H9 (cell line): ENCODE data around the gene AKR1B15. TPM values are rescaled to one million over a fixed set of nuclear protein-coding genes. Genes with fewer than 3 reads are reported as not detected.

ENCODE experiments used
- DNase-seq: peaks from one replicate; pipeline ENCODE4 v3.0.0-alpha.2; 2017
- H2AFZ ChIP-seq: one replicate; pipeline ENCODE4 v1.6.1; 2013; ENCODE audit warnings: mild to moderate bottlenecking, low read length, control low read depth, moderate library complexity
- H2AK5ac ChIP-seq: 2 replicates; pipeline ENCODE4 v1.6.1; 2013; ENCODE audit warnings: low read length, control low read depth, mixed read lengths; ENCODE audit not compliant: insufficient read length
- H2BK120ac ChIP-seq: one replicate; pipeline ENCODE4 v1.6.1; 2013; ENCODE audit warnings: low read depth, mild to moderate bottlenecking, low read length, control low read depth, inconsistent platforms; ENCODE audit not compliant: poor library complexity, severe bottlenecking
- H2BK12ac ChIP-seq: 2 replicates; pipeline ENCODE4 v1.6.1; 2013; ENCODE audit warnings: low read length, control low read depth, mixed read lengths, low read depth; ENCODE audit not compliant: insufficient read length
- H2BK15ac ChIP-seq: 2 replicates; pipeline ENCODE4 v1.6.1; 2013; ENCODE audit warnings: low read depth, low read length, control low read depth
- H2BK20ac ChIP-seq: one replicate; pipeline ENCODE4 v1.6.1; 2013; ENCODE audit warnings: low read depth, mild to moderate bottlenecking, low read length, control low read depth, inconsistent platforms; ENCODE audit not compliant: poor library complexity, severe bottlenecking
- H2BK5ac ChIP-seq: 2 replicates; pipeline ENCODE4 v1.6.1; 2013; ENCODE audit warnings: low read length, control low read depth, mixed read lengths; ENCODE audit not compliant: insufficient read length
- H3K14ac ChIP-seq: 2 replicates; pipeline ENCODE4 v1.6.1; 2013; ENCODE audit warnings: low read length, control low read depth; ENCODE audit not compliant: insufficient read depth
- H3K18ac ChIP-seq: 2 replicates; pipeline ENCODE4 v1.6.1; 2013; ENCODE audit warnings: low read depth, mild to moderate bottlenecking, mixed read lengths, low read length, control low read depth; ENCODE audit not compliant: insufficient read length
- H3K23ac ChIP-seq: 2 replicates; pipeline ENCODE4 v1.6.1; 2013; ENCODE audit warnings: low read length, control low read depth, mixed read lengths, low read depth; ENCODE audit not compliant: insufficient read length
- H3K23me2 ChIP-seq: 2 replicates; pipeline ENCODE4 v1.6.1; 2013; ENCODE audit warnings: low read depth, mild to moderate bottlenecking, mixed read lengths, low read length, control low read depth; ENCODE audit not compliant: insufficient read length, poor library complexity, severe bottlenecking
- H3K27ac ChIP-seq: 2 replicates; pipeline ENCODE4 v1.5.1; 2013; ENCODE audit warnings: low read length, control low read depth, mixed read lengths, low read depth; ENCODE audit not compliant: insufficient read length
- H3K27me3 ChIP-seq: 2 replicates; pipeline ENCODE4 v1.6.1; 2013; ENCODE audit warnings: low read length, control low read depth, inconsistent platforms; ENCODE audit not compliant: insufficient read depth
- H3K4ac ChIP-seq: 2 replicates; pipeline ENCODE4 v1.6.1; 2013; ENCODE audit warnings: low read depth, mild to moderate bottlenecking, control low read depth, inconsistent platforms, low read length, moderate library complexity
- H3K4me1 ChIP-seq: 2 replicates; pipeline ENCODE4 v1.6.1; 2013; ENCODE audit warnings: low read length, control low read depth, inconsistent platforms; ENCODE audit not compliant: insufficient read depth
- H3K4me2 ChIP-seq: 2 replicates; pipeline ENCODE4 v1.6.1; 2013; ENCODE audit warnings: low read length, control low read depth, mixed read lengths; ENCODE audit not compliant: insufficient read length, insufficient read depth
- H3K56ac ChIP-seq: 2 replicates; pipeline ENCODE4 v1.6.1; 2013; ENCODE audit warnings: low read depth, mild to moderate bottlenecking, mixed read lengths, low read length, control low read depth; ENCODE audit not compliant: insufficient read length
- H3K79me1 ChIP-seq: 2 replicates; pipeline ENCODE4 v1.6.1; 2013; ENCODE audit warnings: low read depth, mild to moderate bottlenecking, moderate library complexity, low read length, control low read depth, inconsistent platforms; ENCODE audit not compliant: insufficient read depth, poor library complexity, severe bottlenecking
- H3K79me2 ChIP-seq: 2 replicates; pipeline ENCODE4 v1.6.1; 2013; ENCODE audit warnings: low read length, control low read depth, inconsistent platforms; ENCODE audit not compliant: insufficient read depth
- H3K9ac ChIP-seq: 2 replicates; pipeline ENCODE4 v1.6.1; 2013; ENCODE audit warnings: low read length, control low read depth, mixed read lengths; ENCODE audit not compliant: insufficient read length; ENCODE audit errors: extremely low read depth
- H3K9me3 ChIP-seq: one replicate; pipeline ENCODE4 v1.6.1; 2013; ENCODE audit warnings: low read depth, low read length, inconsistent platforms; ENCODE audit not compliant: control insufficient read depth
- H3T11ph ChIP-seq: one replicate; pipeline ENCODE4 v1.6.1; 2013; ENCODE audit warnings: mild to moderate bottlenecking, low read length, control low read depth, inconsistent platforms
- H4K20me1 ChIP-seq: one replicate; pipeline ENCODE4 v1.6.1; 2013; ENCODE audit not compliant: control insufficient read depth, insufficient read length, insufficient read depth
- H4K5ac ChIP-seq: 2 replicates; pipeline ENCODE4 v1.6.1; 2013; ENCODE audit warnings: low read depth, mild to moderate bottlenecking, mixed read lengths, low read length, control low read depth; ENCODE audit not compliant: insufficient read length
- H4K8ac ChIP-seq: replicated peaks from 2 replicates; pipeline ENCODE4 v1.6.1; 2013; ENCODE audit warnings: low read length, control low read depth, mixed read lengths, low read depth; ENCODE audit not compliant: insufficient read length
- H4K91ac ChIP-seq: 2 replicates; pipeline ENCODE4 v1.6.1; 2013; ENCODE audit warnings: low read depth, mild to moderate bottlenecking, moderate library complexity, mixed read lengths, low read length, control low read depth; ENCODE audit not compliant: insufficient read length
- H3K27ac Mint-ChIP-seq, 3 experiments: 2 replicates in 2 of 3; 3 replicates in 1 of 3; pipeline ENCODE4 v1.8.0; 2020 to 2021; ENCODE audit warnings: mixed read lengths in 3 of 3, mild to moderate bottlenecking in 1 of 3, moderate library complexity in 1 of 3
- H3K27me3 Mint-ChIP-seq: 2 replicates; pipeline ENCODE4 v1.8.0; 2021; ENCODE audit warnings: low read depth, mild to moderate bottlenecking, moderate library complexity, mixed read lengths
- H3K36me3 Mint-ChIP-seq, 3 experiments: 2 replicates in 2 of 3; 3 replicates in 1 of 3; pipeline ENCODE4 v1.8.0; 2020 to 2021; ENCODE audit warnings: low read depth in 3 of 3, mixed read lengths in 3 of 3; ENCODE audit not compliant: insufficient read depth in 1 of 3
- H3K4me1 Mint-ChIP-seq, 2 experiments: 2 replicates each; pipeline ENCODE4 v1.8.0; 2020; ENCODE audit warnings: mixed read lengths in 2 of 2
- H3K4me3 Mint-ChIP-seq, 2 experiments: 2 replicates in 1 of 2; 3 replicates in 1 of 2; pipeline ENCODE4 v1.8.0; 2020 to 2021; ENCODE audit warnings: mild to moderate bottlenecking in 2 of 2, mixed read lengths in 2 of 2, moderate library complexity in 1 of 2
- H3K9me3 Mint-ChIP-seq, 2 experiments: 2 replicates in 1 of 2; 3 replicates in 1 of 2; pipeline ENCODE4 v1.8.0; 2020; ENCODE audit warnings: mild to moderate bottlenecking in 2 of 2, mixed read lengths in 2 of 2, moderate library complexity in 1 of 2
- WGBS: extraction: QIAGEN DNeasy Blood & Tissue Kit; methylation state at CpG from one replicate; pipeline ENCODE4 v1.1.7; 2013; ENCODE audit warnings: missing lambda C conversion rate, low lambda C conversion rate, mixed read lengths; ENCODE audit not compliant: insufficient read length; ENCODE audit errors: extremely low coverage; 5-methylcytosine and 5-hydroxymethylcytosine counted together
- total RNA-seq: library from RNA; stranded (reverse); gene quantifications from 2 replicates; pipeline ENCODE4 v1.2.1, GENCODE V29; 2021
- TF ChIP-seq, protein P1 (sequence below): fragments of 200-600 bp; sonication (generic); conservative IDR thresholded peaks from 3 replicates; pipeline ENCODE4 v1.8.0; 2021; ENCODE audit warnings: antibody characterized with exemption, mild to moderate bottlenecking

AKR1B15 gene
- total RNA-seq, 1 experiment from 2014 or later, result not detected

DNA sequence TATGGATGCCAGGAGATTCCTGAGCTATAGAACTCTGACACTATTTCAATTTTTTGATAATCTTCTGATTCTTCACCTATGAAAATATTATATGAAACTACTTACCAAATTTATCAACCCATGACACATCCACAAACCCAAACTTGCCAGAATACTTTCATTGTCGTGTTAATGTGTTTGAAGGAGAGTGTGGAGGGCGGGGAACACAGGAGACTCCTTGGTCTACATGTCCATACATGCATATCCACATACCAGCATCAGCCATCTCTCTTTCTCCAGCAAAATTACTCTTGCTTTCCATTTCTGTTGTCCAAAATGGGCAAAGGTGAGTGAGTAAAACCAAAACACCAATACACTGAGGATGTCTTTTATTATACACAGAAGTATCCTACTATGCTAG is 74.3 kb downstream of the AKR1B15 start:
- no peak overlapping the region for H3K18ac ChIP-seq
- no peak overlapping the region for H2BK12ac ChIP-seq
- H3K14ac ChIP-seq, result no peak overlapping the region
- H3K9ac ChIP-seq, result no peak overlapping the region
- H2AFZ ChIP-seq, result no peak overlapping the region
- no peak overlapping the region for H3K4me2 ChIP-seq
- H2BK15ac ChIP-seq, result no peak overlapping the region
- no peak overlapping the region for H3K4ac ChIP-seq
- no peaks in the 10 kb centered on the region for H3K9me3 ChIP-seq
- H2BK20ac ChIP-seq, result no peak overlapping the region
- no peaks in the 10 kb centered on the region for H3K27me3 ChIP-seq
- no peaks in the 10 kb centered on the region for H3K79me2 ChIP-seq
- H3K79me1 ChIP-seq, result no peaks in the 10 kb centered on the region
- Mint-ChIP-seq H3K27ac (no peak overlapping the region), H3K9me3 (no peaks in the 10 kb centered on the region), H3K4me3 (no peak overlapping the region), H3K36me3 (no peaks in the 10 kb centered on the region), H3K27me3 (peaks cover 27% of the 10 kb centered on the region), H3K4me1 (0 out of 4 replicates have a peak, but pooled peaks cover 0 to 2% of the 10 kb centered on the region in 2 experiments)
- H3K27ac ChIP-seq, result no peak overlapping the region
- H4K91ac ChIP-seq, result no peak overlapping the region
- H4K20me1 ChIP-seq, result no peaks in the 10 kb centered on the region
- no peak overlapping the region for H2AK5ac ChIP-seq
- H4K8ac ChIP-seq, result no peak overlapping the region
- no CpG with 5 or more reads among the region's 2 CpGs for WGBS
- H2BK5ac ChIP-seq, result no peak overlapping the region
- H3K23ac ChIP-seq, result no peak overlapping the region
- TF ChIP-seq, protein P1, sequence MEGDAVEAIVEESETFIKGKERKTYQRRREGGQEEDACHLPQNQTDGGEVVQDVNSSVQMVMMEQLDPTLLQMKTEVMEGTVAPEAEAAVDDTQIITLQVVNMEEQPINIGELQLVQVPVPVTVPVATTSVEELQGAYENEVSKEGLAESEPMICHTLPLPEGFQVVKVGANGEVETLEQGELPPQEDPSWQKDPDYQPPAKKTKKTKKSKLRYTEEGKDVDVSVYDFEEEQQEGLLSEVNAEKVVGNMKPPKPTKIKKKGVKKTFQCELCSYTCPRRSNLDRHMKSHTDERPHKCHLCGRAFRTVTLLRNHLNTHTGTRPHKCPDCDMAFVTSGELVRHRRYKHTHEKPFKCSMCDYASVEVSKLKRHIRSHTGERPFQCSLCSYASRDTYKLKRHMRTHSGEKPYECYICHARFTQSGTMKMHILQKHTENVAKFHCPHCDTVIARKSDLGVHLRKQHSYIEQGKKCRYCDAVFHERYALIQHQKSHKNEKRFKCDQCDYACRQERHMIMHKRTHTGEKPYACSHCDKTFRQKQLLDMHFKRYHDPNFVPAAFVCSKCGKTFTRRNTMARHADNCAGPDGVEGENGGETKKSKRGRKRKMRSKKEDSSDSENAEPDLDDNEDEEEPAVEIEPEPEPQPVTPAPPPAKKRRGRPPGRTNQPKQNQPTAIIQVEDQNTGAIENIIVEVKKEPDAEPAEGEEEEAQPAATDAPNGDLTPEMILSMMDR, result no peak
- H3K23me2 ChIP-seq, result no peaks in the 10 kb centered on the region
- no peaks in the 10 kb centered on the region for H3K4me1 ChIP-seq
- H3T11ph ChIP-seq, result no peak overlapping the region
- H4K5ac ChIP-seq, result no peak overlapping the region
- no peak overlapping the region for H2BK120ac ChIP-seq
- H3K56ac ChIP-seq, result no peak overlapping the region
- DNase-seq, result no peak
